IPS-20b (cell line): ENCODE measurements around the gene ADORA2B.
A peak's percentile ranks its signal among the peaks of the same experiment; 100 is the strongest.
"Not testable (repeated sequence)": the region's sequence is repeated elsewhere in the genome, so short reads cannot be mapped to it uniquely, and the experiment has no call there.

Source experiments
- H3K27ac ChIP-seq: one replicate; pipeline ENCODE4 v1.5.1; 2013; ENCODE audit warnings: low read length
- H3K27me3 ChIP-seq: 2 replicates; pipeline ENCODE4 v1.6.1; 2013; ENCODE audit warnings: mild to moderate bottlenecking, low read length, inconsistent platforms; ENCODE audit not compliant: insufficient read depth
- H3K36me3 ChIP-seq: 2 replicates; pipeline ENCODE4 v1.6.1; 2013; ENCODE audit warnings: low read depth, mild to moderate bottlenecking, inconsistent platforms, low read length, moderate library complexity; ENCODE audit not compliant: insufficient read depth
- H3K4me1 ChIP-seq: 2 replicates; pipeline ENCODE4 v1.6.1; 2013; ENCODE audit warnings: mild to moderate bottlenecking, control low read depth, inconsistent platforms, low read length, moderate library complexity; ENCODE audit not compliant: insufficient read depth
- H3K4me3 ChIP-seq: 2 replicates; pipeline ENCODE4 v1.5.1; 2013; ENCODE audit warnings: mild to moderate bottlenecking, low read length, inconsistent platforms
- H3K9ac ChIP-seq: 2 replicates; pipeline ENCODE4 v1.6.1; 2013; ENCODE audit warnings: low read depth, mild to moderate bottlenecking, inconsistent platforms, low read length, moderate library complexity
- H3K9me3 ChIP-seq: 2 replicates; pipeline ENCODE4 v1.6.1; 2013; ENCODE audit warnings: mild to moderate bottlenecking, low read depth, low read length, inconsistent platforms; ENCODE audit not compliant: insufficient read depth

ADORA2B gene

GRCh38 chr17:15944759-15945526, at the start of gene ADORA2B:
Gene ADORA2B (plus strand): TSS chr17:15945130. CDS start chr17:15945249, 119 bp downstream.
- Histone ChIP-seq H3K9ac (peak within 1 kb of the TSS; percentile 67; the same call in 1 of the 2 replicates), H3K27ac (no peak within 1 kb of the TSS), H3K36me3 (no peaks in the 10 kb centered on the region), H3K27me3 (peaks cover 61% of the 10 kb centered on the region), H3K4me3 (peak within 1 kb of the TSS; percentile 80), H3K9me3 (no peaks in the 10 kb centered on the region), H3K4me1 (peaks cover 5% of the 10 kb centered on the region; the same call in 1 of the 2 replicates)

GRCh38 chr17:15896277-15896676, 48.7 kb upstream of the ADORA2B start:
- Histone ChIP-seq H3K9ac (no peak overlapping the region), H3K9me3 (no peaks in the 10 kb centered on the region), H3K27me3 (no peaks in the 10 kb centered on the region), H3K4me1 (no peaks in the 10 kb centered on the region), H3K36me3 (no peaks in the 10 kb centered on the region), H3K27ac (no peak overlapping the region), H3K4me3 (no peak overlapping the region)

GRCh38 chr17:15896834-15897233, 48.1 kb upstream of the ADORA2B start:
- Histone ChIP-seq H3K9ac (no peak overlapping the region), H3K9me3 (no peaks in the 10 kb centered on the region), H3K27ac (no peak overlapping the region)

DNA sequence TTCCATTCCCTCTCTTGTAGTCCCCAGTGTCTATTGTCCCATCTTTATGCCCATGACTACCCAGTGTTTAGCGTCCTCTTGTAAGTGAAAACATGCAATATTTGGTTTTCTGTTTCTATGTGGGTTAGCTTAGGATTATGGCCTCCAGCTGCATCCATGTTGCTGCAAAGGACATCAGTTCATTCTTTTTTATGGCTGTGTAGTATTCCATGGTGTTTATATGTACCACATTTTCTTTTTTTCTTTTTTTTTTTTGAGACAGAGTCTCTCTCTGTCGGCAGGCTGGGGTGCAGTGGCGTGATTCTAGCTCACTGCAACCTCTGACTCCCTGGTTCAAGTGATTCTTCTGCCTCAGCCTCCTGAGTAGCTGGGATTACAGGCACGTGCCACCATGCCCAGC, 45.3 kb upstream of the ADORA2B start:
- H3K4me1 ChIP-seq, H3K4me3 ChIP-seq, H3K9ac ChIP-seq, H3K27ac ChIP-seq, H3K27me3 ChIP-seq, H3K36me3 ChIP-seq, H3K9me3 ChIP-seq: not testable (repeated sequence)

More at GRCh38 chr17:15896834-15897233, 48.1 kb upstream of the ADORA2B start:
- Histone ChIP-seq H3K4me1 (no peaks in the 10 kb centered on the region), H3K36me3 (no peaks in the 10 kb centered on the region), H3K4me3 (no peak overlapping the region), H3K27me3 (no peaks in the 10 kb centered on the region)

DNA sequence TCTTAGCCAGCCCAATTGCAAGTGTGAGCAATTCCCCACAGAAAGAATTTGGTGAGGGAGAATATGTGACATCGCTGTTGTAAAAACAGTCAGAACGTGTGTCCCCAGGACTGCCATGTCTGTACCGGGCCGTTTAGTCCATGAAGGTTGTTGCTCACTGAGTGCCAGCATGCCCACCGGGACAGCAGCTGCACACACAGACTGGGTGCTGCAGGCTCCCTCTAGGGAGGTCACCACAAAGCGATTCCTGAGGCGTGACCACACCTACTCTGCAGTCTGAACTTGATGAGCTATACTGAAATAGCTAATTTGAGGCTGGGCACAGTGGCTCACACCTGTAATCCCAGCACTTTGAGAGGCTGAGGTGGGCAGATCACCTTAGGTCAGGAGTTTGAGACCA, 44.1 kb upstream of the ADORA2B start:
- Histone ChIP-seq H3K27ac (no peak overlapping the region), H3K9me3 (no peaks in the 10 kb centered on the region), H3K4me1 (no peaks in the 10 kb centered on the region), H3K27me3 (no peaks in the 10 kb centered on the region), H3K36me3 (no peaks in the 10 kb centered on the region), H3K9ac (no peak overlapping the region), H3K4me3 (no peak overlapping the region)

- not testable (repeated sequence) for H3K4me1 ChIP-seq, H3K4me3 ChIP-seq, H3K9me3 ChIP-seq, H3K36me3 ChIP-seq, H3K27me3 ChIP-seq, H3K9ac ChIP-seq, H3K27ac ChIP-seq
These were observed 39.7 kb upstream of the ADORA2B start for GRCh38 chr17:15905236-15905635.

DNA sequence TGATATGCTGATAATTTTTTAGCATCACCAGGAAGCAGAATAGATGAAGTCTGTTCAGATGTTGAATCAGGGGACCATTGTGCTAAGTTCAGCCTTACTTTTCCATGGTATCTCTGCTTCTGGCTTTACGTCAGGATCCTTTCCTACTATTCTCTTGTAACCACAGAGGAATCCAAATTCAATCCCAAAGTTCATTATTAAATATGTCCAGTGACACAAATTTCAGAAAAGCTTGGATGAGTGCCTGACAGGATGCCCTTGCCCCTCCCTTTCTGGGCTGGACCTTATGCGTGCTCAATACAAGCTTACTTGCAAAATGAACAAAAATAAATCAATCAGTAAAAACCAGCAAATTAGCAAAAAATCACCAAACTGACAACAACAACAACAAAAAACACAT, 37.6 kb upstream of the ADORA2B start:
- Histone ChIP-seq H3K27me3 (no peaks in the 10 kb centered on the region), H3K27ac (no peak overlapping the region), H3K4me3 (no peak overlapping the region), H3K4me1 (0 out of 2 replicates have a peak, but pooled peaks cover 3% of the 10 kb centered on the region), H3K9me3 (no peaks in the 10 kb centered on the region), H3K36me3 (no peaks in the 10 kb centered on the region), H3K9ac (no peak overlapping the region)

DNA sequence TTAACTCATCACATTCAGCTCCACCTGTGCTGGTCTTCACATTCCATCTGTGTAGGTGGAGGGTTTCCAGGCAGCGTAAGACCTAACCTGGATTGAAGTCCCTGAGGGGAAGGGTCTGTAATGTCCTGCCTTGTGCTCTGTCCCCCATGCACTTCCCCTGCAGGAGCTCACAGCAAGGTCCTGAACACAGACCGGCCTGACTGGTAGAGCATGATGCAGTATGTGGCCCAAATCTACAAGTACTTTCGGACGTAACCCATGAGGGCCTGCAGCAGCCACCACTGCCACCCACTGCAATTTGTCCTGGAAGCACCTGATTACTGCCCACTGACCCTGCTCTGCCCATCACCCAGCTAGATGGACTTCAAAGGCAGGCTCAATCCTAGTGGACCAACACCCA, 36.6 kb upstream of the ADORA2B start:
- no peaks in the 10 kb centered on the region for H3K9me3 ChIP-seq
- no peak overlapping the region for H3K9ac ChIP-seq
- 0 out of 2 replicates have a peak, but pooled peaks cover 3% of the 10 kb centered on the region for H3K4me1 ChIP-seq
- no peaks in the 10 kb centered on the region for H3K27me3 ChIP-seq
- no peaks in the 10 kb centered on the region for H3K36me3 ChIP-seq
- no peak overlapping the region for H3K4me3 ChIP-seq
- no peak overlapping the region for H3K27ac ChIP-seq

DNA sequence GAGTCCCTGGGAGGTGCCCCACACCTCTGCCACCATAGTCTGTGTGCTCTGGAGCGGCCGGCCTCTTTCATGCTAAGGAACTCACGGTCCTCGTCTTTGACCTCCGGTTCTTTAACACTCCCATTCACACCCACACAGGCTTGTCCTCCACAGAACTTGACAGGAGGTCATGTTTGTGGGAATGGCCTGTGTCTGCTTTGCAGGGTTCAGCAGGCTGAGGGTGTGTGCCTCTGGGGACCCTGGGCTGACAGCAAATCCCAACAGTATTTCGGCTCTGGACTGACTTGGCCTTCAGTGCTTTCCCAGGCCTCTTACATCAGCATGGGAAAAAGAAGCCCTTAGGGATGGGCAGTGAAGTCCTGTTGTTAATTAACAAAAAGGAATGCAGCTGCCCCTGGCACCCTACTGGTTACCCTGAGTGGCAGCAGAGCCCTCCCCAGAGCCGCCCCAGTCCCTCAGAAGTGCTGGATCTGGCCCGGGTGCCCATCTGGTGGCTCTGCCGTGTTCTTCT, 35.4 kb upstream of the ADORA2B start:
- H3K4me1 ChIP-seq, result 0 out of 2 replicates have a peak, but pooled peaks cover 3% of the 10 kb centered on the region
- H3K27ac ChIP-seq, result no peak overlapping the region
- no peaks in the 10 kb centered on the region for H3K36me3 ChIP-seq
- H3K9ac ChIP-seq, result no peak overlapping the region
- H3K27me3 ChIP-seq, result no peaks in the 10 kb centered on the region
- no peaks in the 10 kb centered on the region for H3K9me3 ChIP-seq
- H3K4me3 ChIP-seq, result no peak overlapping the region

DNA sequence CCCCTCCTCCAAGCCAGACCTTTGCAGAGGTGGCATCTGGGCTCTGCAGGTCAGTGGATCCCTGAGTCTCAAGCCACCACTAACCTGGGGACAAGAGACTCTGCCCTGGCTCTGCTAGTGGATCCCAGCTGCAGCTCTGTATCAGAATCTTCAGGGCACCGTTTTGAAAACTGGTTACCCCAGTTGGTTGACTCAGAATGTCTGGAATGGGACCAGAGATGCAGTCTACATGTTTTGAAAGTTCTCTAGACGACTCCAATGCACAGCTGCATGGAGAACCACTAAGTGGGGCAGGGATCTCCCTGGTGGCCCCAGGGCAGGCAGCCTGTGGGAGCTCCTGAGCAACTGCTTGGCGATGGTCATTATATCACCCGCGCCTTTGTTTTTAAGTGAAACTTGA, 34.1 kb upstream of the ADORA2B start:
- Histone ChIP-seq H3K9ac (no peak overlapping the region), H3K27me3 (no peaks in the 10 kb centered on the region), H3K36me3 (no peaks in the 10 kb centered on the region), H3K27ac (no peak overlapping the region), H3K9me3 (no peaks in the 10 kb centered on the region), H3K4me3 (no peak overlapping the region), H3K4me1 (0 out of 2 replicates have a peak, but pooled peaks cover 3% of the 10 kb centered on the region)

DNA sequence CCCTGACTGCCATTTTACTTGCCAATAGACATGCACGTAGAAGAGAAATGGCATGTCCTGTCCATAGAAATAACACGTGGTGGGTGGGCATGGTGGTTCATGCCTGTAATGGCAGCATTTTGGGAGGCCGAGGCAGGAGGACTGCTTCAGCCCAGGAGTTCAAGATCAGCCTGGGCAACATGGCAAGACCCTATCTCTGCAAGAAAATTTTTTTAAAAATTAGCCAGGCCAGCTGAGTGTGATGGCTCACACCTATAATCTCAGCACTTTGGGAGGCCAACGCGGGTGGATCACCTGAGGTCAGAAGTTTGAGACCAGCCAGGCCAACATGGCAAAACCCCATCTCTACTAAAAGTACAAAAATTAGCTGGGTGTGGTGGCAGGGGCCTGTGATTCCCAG, 33.2 kb upstream of the ADORA2B start:
- H3K27ac ChIP-seq, H3K4me1 ChIP-seq, H3K9me3 ChIP-seq, H3K27me3 ChIP-seq, H3K4me3 ChIP-seq, H3K9ac ChIP-seq, H3K36me3 ChIP-seq: not testable (repeated sequence)

DNA sequence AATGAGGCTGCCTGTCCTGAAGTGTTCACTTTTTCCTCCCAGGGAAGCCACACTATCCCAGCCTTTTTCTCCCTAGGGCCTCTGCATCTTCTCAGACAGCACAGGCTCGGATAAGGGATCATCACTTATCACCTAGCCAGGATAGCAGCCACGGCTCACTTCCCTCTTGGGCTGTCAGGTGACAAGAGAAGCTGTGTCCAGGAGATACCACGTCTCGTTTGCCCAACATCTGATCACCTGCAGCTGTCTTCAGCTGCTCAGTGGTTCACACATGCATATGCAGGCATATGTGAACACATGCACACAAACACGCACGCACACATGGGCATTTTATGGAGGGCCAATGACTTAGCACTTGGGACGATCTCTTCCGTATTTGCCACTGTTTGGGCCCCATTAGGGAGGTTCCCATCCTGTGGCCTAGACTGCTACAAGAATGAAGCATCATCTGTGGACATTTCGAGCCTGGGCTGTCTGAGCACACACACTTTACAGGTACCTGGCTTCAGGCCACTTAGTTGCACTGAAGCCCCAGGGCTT, 32.4 kb upstream of the ADORA2B start:
- Histone ChIP-seq H3K27me3 (no peaks in the 10 kb centered on the region), H3K4me3 (no peak overlapping the region), H3K9me3 (no peaks in the 10 kb centered on the region), H3K4me1 (0 out of 2 replicates have a peak, but pooled peaks cover 3% of the 10 kb centered on the region), H3K27ac (no peak overlapping the region), H3K36me3 (no peaks in the 10 kb centered on the region), H3K9ac (no peak overlapping the region)
